Activated T-helper 9 cell treated with anti-CD3 and anti-CD28 coated beads, Interleukin-2, amount 50 U/mL, for 16 hours (primary cell): ENCODE data around the gene PTPRJ.

Source experiments
- DNase-seq: peaks from one replicate; pipeline ENCODE4 v3.0.0-alpha.2; 2020; ENCODE audit warnings: low read depth

PTPRJ gene

GRCh38 chr11:47967577-47968525, 12.5 kb upstream of the PTPRJ start:
- DNase-seq = no peak

- DNase-seq = no peak
Measured at GRCh38 chr11:47969401-47969800, 11.0 kb upstream of the PTPRJ start.

GRCh38 chr11:47971501-47971900, 8.9 kb upstream of the PTPRJ start:
- DNase-seq = no peak

- DNase-seq = no peak
Measured at GRCh38 chr11:47973173-47973572, 7.2 kb upstream of the PTPRJ start.

- DNase-seq = no peak
Measured at GRCh38 chr11:47976931-47977330, 3.4 kb upstream of the PTPRJ start.

- no peak for DNase-seq
Measured at GRCh38 chr11:47977623-47978022, 2.7 kb upstream of the PTPRJ start.

GRCh38 chr11:47979378-47980087, 826 bp upstream of the PTPRJ start:
- DNase-seq = no peak

GRCh38 chr11:47980907-47981621, 705 bp downstream of the PTPRJ start:
- no peak for DNase-seq

- DNase-seq = no peak
Measured at GRCh38 chr11:47981667-47982404, 1.5 kb downstream of the PTPRJ start.

GRCh38 chr11:47982616-47983015, 2.3 kb downstream of the PTPRJ start:
- DNase-seq = no peak

GRCh38 chr11:47983464-47984397, 3.4 kb downstream of the PTPRJ start:
- DNase-seq = no peak

GRCh38 chr11:47986219-47986618, 5.9 kb downstream of the PTPRJ start:
- DNase-seq = no peak

- no peak for DNase-seq
Measured at GRCh38 chr11:47986742-47987141, 6.4 kb downstream of the PTPRJ start.

- no peak for DNase-seq
Measured at GRCh38 chr11:47987310-47987709, 7.0 kb downstream of the PTPRJ start.

GRCh38 chr11:47987781-47988180, 7.4 kb downstream of the PTPRJ start:
- DNase-seq = no peak

- no peak for DNase-seq
Measured at GRCh38 chr11:47989779-47990178, 9.4 kb downstream of the PTPRJ start.

GRCh38 chr11:47991266-47991830, 11.0 kb downstream of the PTPRJ start:
- no peak for DNase-seq

- no peak for DNase-seq
Measured at GRCh38 chr11:47991894-47992293, 11.5 kb downstream of the PTPRJ start.

GRCh38 chr11:47992959-47993820, 12.8 kb downstream of the PTPRJ start:
- DNase-seq = no peak
